ENCODE measurements around the gene BMP2K.

BMP2K gene

GRCh38 chr4:78764498-78764961, 11.6 kb upstream of the BMP2K start:
- DNase-seq (ENCODE audit: low read depth in 2 of 2): no peak

GRCh38 chr4:78765432-78766006, 10.6 kb upstream of the BMP2K start:
- DNase-seq (ENCODE audit: low read depth in 2 of 2): no peak

- DNase-seq (ENCODE audit: low read depth in 2 of 2): no peak
Measured at GRCh38 chr4:78766026-78766425, 10.1 kb upstream of the BMP2K start.

- DNase-seq (ENCODE audit: low read depth in 2 of 2): no peak
Measured at GRCh38 chr4:78766650-78767049, 9.5 kb upstream of the BMP2K start.

- no peak for DNase-seq (ENCODE audit: low read depth in 2 of 2)
Measured at GRCh38 chr4:78767350-78767749, 8.8 kb upstream of the BMP2K start.

DNA sequence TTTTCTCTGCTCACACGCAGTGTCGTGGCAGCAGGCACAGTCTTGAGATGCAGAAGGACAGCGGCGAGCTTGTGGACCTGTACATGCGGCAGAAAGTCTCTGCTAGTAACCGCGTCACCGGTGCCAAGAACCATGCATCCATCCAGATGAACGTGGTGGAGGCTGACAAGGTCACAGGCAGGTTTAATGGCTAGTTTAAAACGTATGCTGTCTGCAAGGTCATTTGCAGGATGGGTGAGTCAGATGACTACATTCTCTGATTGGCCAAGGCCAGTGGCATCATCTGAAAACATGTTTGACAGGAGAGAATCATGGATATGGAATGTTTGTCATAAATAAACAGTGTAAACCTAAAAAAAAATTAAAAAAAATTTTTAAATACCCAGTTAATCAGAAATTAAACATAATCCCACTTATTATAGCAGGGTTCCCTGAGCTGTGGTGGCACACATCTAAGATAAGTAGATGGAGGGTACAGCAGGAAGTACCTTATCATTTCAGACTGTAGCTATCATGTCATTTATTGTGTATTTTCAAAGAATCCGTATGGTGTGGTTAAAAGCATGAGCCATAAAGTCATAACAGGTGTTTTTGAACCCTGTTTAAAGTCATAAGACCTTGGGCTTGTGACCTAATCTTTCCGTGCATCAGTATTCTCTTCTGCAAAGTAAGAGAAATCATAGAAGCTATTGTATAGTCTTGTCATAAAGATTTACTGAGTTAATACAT, 7.5 kb upstream of the BMP2K start:
- no peak for DNase-seq (ENCODE audit: low read depth in 2 of 2)

- no peak for DNase-seq (ENCODE audit: low read depth in 2 of 2)
Measured at GRCh38 chr4:78770091-78770642, 6.0 kb upstream of the BMP2K start.

DNA sequence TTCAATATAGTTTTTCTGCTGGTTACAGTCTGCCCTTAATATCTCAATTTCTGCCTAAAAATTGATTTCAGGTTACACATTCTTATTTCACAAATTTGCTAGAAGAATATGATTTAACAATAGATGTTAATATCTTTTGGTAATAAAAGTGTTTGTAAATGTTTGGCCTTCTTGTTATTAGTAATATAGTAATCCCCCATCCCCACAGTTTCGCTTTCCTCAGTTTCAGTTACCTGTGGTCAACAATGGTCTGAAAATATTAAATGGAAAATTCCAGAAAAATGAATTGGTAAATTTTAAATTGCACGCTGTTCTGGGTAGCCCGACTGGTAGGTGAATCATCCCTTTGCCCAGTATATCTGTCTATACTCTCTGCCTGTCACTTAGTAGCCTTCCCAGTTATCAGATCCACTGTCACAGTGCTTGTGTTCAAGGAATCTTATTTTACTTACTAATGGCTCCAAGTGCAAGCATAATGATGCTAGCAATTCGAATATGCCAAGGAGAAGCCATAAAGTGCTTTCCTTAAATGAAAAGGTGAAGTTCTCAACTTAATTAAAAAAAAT, 3.5 kb upstream of the BMP2K start:
- DNase-seq (ENCODE audit: low read depth in 2 of 2): no peak

GRCh38 chr4:78774417-78774816, 1.7 kb upstream of the BMP2K start:
- no peak for DNase-seq (ENCODE audit: low read depth in 2 of 2)

- DNase-seq (ENCODE audit: low read depth in 2 of 2): peak; percentile 78 to 83
Measured at GRCh38 chr4:78775303-78776078, 659 bp upstream of the BMP2K start.

DNA sequence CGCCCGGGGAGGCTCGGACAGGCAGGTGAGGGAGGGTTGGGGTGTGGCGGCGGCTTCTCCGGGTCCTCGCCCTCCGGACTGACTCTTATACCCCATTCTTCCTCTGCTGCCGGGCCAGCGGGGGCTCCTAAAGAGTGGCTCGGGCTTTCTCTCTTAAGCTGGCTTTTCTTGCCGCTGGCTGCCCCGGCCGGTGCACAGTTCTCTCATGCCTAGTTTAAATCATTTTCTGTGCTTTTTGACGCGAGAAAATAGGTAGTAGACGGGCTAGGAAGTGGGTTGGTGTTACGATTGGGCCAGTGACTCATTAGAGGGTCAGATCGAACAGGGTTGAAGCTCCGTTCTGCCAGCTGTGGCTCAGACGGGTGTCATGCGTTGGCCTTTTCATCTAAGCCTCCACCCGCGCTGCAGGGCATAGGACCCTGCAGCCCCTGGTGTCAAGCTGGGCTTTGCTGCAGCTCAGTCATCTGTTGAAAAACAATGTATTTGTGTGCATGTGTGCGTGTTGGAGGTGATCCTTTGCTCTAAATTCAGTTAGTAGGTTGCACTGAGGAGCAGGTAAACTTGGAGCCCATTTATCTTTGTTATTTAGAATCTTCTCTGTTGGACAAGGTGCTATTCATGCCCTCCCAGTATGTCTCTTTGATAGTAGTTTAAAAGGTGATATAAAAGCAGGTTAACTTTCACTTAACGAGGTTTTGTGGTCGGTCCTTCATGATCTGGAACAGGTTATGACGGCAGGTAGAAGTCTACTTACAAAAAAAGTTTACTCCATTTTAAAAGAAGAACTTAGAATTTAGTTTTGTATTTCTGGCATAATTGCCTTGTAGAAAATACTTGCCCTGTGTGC, 802 bp downstream of the BMP2K start:
- DNase-seq (ENCODE audit: low read depth in 2 of 2): peak; percentile 14 to 26

DNA sequence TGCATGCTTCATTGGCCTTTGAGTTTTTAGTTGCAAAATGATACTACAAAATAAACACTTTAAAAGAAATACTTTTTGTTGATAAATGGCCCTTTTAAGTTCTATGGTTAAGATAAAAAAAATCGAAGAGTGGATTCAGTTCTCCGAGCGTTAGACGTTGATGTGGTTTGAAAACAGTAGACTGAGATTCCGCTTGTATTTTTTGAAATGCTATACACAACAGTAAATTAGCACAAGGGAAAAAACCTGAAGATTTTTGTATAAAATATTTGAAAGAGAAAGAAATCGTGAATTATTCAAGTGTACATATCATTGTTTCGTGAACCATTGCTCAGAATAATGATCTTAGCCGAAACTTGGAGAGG, 1.4 kb downstream of the BMP2K start:
- no peak for DNase-seq (ENCODE audit: low read depth in 2 of 2)

DNA sequence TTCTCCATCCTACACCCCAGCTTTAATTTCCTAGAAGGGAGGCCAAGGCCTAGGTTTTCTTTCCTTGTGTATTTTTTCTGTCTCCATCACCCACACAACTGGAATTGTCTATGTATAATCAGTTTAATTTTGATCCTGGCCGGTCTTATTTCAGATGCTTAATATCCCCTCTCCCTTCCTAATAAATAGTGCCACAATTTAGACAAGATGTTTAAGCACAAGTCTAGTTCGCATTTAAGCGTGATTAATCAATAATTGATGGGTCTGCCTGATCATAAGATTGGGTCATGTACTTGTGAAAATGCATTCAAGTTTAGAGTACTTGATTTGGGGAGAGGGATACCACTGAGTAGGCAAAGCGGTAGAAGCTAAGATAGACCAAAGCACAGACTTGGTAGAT, 2.4 kb downstream of the BMP2K start:
- no peak for DNase-seq (ENCODE audit: low read depth in 2 of 2)

DNA sequence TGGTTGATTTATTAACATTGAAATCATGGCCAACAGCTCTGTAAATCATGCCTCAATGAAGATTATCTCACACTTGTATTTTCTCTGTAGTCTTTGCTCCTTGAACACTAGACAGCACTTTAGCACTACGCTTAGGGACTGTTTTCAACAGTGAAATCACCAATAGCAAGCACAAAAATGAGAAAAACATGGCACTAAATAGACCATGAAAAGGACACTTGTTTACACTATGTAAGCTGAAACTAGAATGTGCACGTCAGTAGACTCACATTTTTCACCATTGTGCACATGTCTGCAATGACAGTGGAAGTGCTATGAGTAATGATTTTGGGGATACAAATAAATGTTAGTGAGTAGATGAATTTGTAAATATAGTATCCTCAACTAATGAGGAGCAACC, 3.1 kb downstream of the BMP2K start:
- DNase-seq (ENCODE audit: low read depth in 2 of 2): no peak

DNA sequence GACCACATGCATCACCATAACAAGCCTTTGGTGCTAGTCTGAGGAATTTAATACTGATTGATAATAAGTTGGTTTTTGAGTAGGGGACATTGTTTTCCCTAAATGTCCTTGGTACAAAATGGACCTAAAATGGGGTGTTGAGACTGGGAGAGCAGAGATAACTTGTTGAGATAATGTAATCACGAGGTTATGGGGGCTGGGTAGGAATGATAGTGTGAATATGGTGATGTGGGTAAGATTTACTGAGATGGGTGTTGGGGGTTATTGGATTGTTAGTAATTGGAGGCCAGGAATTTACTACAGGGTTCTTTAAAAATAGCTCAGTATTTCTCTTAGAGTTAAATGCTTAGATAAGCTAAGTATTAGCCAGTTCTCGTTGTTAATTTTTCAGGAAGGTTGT, 3.9 kb downstream of the BMP2K start:
- DNase-seq (ENCODE audit: low read depth in 2 of 2): no peak

DNA sequence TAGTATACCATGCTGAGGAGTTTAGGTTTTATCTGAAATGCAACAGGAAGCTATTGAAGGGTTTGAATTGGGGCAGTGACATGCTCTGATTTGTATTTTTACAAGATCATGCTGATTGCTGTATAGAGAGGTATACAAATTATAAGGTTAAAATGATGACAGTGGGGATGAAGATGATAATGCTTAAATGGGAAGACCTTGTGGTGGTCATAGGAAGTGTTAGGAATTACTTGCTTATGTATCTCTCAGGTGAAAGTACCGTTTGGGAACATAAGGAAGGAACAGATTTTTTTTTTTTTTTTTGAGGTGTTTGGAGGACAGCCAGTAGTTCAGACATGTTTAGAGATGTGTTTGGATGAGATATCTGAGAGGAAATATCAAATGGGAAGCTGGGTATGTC, 5.0 kb downstream of the BMP2K start:
- no peak for DNase-seq (ENCODE audit: low read depth in 2 of 2)

DNA sequence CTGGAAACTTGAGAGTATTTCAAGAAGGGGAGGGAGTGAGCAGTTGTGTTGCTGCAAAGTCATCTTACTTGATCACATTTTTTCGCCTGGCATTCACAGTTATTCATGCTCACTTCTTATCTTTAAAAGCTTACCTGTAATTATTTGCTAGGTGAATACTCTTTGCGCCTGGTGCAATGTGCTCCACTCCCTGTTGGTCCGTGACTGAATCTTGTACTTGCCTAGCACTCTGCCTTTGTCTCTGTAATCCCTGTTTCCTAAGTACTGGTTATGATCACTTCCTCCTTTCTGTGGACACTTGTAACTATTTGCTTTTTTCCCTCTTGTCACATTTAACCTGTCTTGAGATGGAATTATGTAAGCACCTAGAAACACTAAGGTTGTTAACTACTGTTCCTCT, 5.8 kb downstream of the BMP2K start:
- DNase-seq (ENCODE audit: low read depth in 2 of 2): no peak

GRCh38 chr4:78784236-78784865, 8.2 kb downstream of the BMP2K start:
- no peak for DNase-seq (ENCODE audit: low read depth in 2 of 2)

DNA sequence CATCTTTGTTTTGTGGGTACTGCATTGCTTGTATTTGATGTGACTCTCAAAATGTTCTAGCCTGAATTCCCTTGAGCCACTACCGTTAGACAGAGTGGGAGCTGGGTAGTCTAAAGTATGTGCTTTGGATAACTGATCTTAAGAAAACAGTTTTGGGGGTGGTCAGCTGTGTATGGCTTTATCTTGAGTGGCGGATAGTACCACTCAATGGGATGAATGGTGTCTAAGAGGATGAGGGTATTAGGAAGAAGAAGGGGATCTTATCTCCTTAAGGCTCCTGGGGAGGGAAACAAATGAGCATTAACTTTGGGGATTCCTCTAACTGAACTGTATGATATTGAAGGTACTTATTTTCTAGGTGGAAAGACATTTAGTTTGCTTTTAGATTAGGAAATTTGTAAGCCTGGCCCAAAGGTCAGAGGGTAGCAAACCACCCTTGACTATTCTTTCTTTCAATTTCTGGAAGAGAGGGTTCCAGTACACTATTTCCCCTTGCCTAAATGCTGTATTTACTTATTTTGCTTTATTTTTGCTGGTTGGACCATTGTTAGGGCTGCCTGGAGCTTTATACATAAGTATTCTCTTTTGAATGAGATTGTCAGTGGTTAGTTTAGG, 11.3 kb downstream of the BMP2K start:
- DNase-seq (ENCODE audit: low read depth in 2 of 2): no peak
